CD14-positive monocyte (primary cell): ENCODE results near the gene SEMA5B. TPM values are rescaled to one million over a fixed set of nuclear protein-coding genes. Genes with fewer than 3 reads are reported as not detected.

Source experiments
- DNase-seq, 3 donors: peaks; one replicate each; pipeline ENCODE4 v3.0.0-alpha.2; 2011 to 2022
- H2AFZ ChIP-seq: 2 replicates; pipeline ENCODE4 v1.6.0; 2012; ENCODE audit warnings: mild to moderate bottlenecking, low read depth, low read length, inconsistent platforms; ENCODE audit not compliant: insufficient read depth, poor library complexity, severe bottlenecking
- H3K27ac ChIP-seq, 2 donors: 1 replicate in 1 of 2; 2 replicates in 1 of 2; pipeline ENCODE4 v1.5.1; 2012 to 2013; ENCODE audit warnings: low read length in 2 of 2, control low read depth in 1 of 2, inconsistent platforms in 1 of 2, low read depth in 1 of 2, mild to moderate bottlenecking in 1 of 2
- H3K27me3 ChIP-seq, 2 donors: one replicate each; pipeline versions ENCODE4 v1.6.0 to v1.6.1; 2011 to 2013; ENCODE audit warnings: low read length in 2 of 2; ENCODE audit not compliant: control insufficient read depth in 2 of 2, insufficient read depth in 2 of 2
- H3K36me3 ChIP-seq, 2 donors: replicated peaks in 1 of 2; 1 replicate in 1 of 2; 2 replicates in 1 of 2; pipeline versions ENCODE4 v1.5.1 to v1.6.1; 2012 to 2013; ENCODE audit warnings: low read length in 2 of 2, control low read depth in 1 of 2, inconsistent platforms in 1 of 2, mild to moderate bottlenecking in 1 of 2; ENCODE audit not compliant: insufficient read depth in 2 of 2, control insufficient read depth in 1 of 2
- H3K4me1 ChIP-seq, 2 donors: 1 replicate in 1 of 2; 2 replicates in 1 of 2; pipeline versions ENCODE4 v1.5.1 to v1.6.1; 2012 to 2013; ENCODE audit warnings: low read length in 2 of 2, control low read depth in 1 of 2, inconsistent platforms in 1 of 2, mild to moderate bottlenecking in 1 of 2, moderate library complexity in 1 of 2; ENCODE audit not compliant: insufficient read depth in 2 of 2, control insufficient read depth in 1 of 2
- H3K4me2 ChIP-seq: replicated peaks from 2 replicates; pipeline ENCODE3; 2012; ENCODE audit warnings: low read length, moderate library complexity, mild to moderate bottlenecking; ENCODE audit not compliant: poor library complexity, severe bottlenecking; ENCODE audit errors: extremely low read depth
- H3K4me3 ChIP-seq, 3 experiments: fragments of 200-600 bp in 1 of 3; sonication (generic) in 1 of 3; replicated peaks in 1 of 3; 1 replicate in 2 of 3; 2 replicates in 1 of 3; pipeline ENCODE4 v1.5.1; 2011 to 2013; ENCODE audit warnings: low read length in 3 of 3, mild to moderate bottlenecking in 3 of 3, control low read depth in 2 of 3, low read depth in 2 of 3, inconsistent platforms in 1 of 3, moderate library complexity in 1 of 3
- H3K79me2 ChIP-seq: 2 replicates; pipeline ENCODE4 v1.6.0; 2012; ENCODE audit warnings: mild to moderate bottlenecking, control low read depth, inconsistent platforms, low read length, moderate library complexity; ENCODE audit not compliant: insufficient read depth
- H3K9ac ChIP-seq: 2 replicates; pipeline ENCODE4 v1.6.0; 2017; ENCODE audit warnings: low read length, mild to moderate bottlenecking; ENCODE audit not compliant: insufficient read depth, poor library complexity, severe bottlenecking
- H3K9me3 ChIP-seq, 2 donors: replicated peaks in 1 of 2; 1 replicate in 1 of 2; 2 replicates in 1 of 2; pipeline versions ENCODE4 v1.5.1 to v1.6.1; 2012 to 2013; ENCODE audit warnings: low read length in 2 of 2, control low read depth in 1 of 2; ENCODE audit not compliant: control insufficient read depth in 1 of 2, insufficient read depth in 1 of 2
- H4K20me1 ChIP-seq: 2 replicates; pipeline ENCODE4 v1.6.0; 2012; ENCODE audit warnings: mild to moderate bottlenecking, low read length, control low read depth, moderate library complexity; ENCODE audit not compliant: insufficient read depth
- H3K27ac Mint-ChIP-seq, 7 donors: one replicate each; pipeline ENCODE4 v1.8.0; 2020; ENCODE audit warnings: mild to moderate bottlenecking in 7 of 7, mixed read lengths in 7 of 7, moderate library complexity in 6 of 7, inconsistent platforms in 2 of 7
- H3K27me3 Mint-ChIP-seq, 3 donors: one replicate each; pipeline ENCODE4 v1.8.0; 2021 to 2022; ENCODE audit warnings: low read depth in 3 of 3, mild to moderate bottlenecking in 3 of 3, mixed read lengths in 3 of 3, moderate library complexity in 3 of 3, inconsistent platforms in 1 of 3
- H3K36me3 Mint-ChIP-seq, 2 donors: one replicate each; pipeline ENCODE4 v1.8.0; 2020; ENCODE audit warnings: mixed read lengths in 2 of 2, inconsistent platforms in 1 of 2, mild to moderate bottlenecking in 1 of 2
- H3K4me1 Mint-ChIP-seq: one replicate; pipeline ENCODE4 v1.8.0; 2020; ENCODE audit warnings: mild to moderate bottlenecking, mixed read lengths
- H3K4me3 Mint-ChIP-seq, 2 donors: one replicate each; pipeline ENCODE4 v1.8.0; 2020; ENCODE audit warnings: mild to moderate bottlenecking in 2 of 2, mixed read lengths in 2 of 2, moderate library complexity in 1 of 2
- H3K9me3 Mint-ChIP-seq, 7 donors: one replicate each; pipeline ENCODE4 v1.8.0; 2020 to 2022; ENCODE audit warnings: mixed read lengths in 7 of 7, mild to moderate bottlenecking in 6 of 7, moderate library complexity in 6 of 7, inconsistent platforms in 2 of 7
- WGBS: methylation state at CpG from one replicate; pipeline ENCODE4 v1.1.5; 2013; ENCODE audit warnings: missing lambda C conversion rate; ENCODE audit not compliant: insufficient coverage; 5-methylcytosine and 5-hydroxymethylcytosine counted together
- intact Hi-C, 2 donors: fragments of 100-400 bp; cut with micrococcal nuclease; formaldehyde crosslinking; loops; one replicate each; pipeline versions ENCODE4 v1.15.0 to v1.15.1; 2023
- polyA plus RNA-seq, 3 donors: library from polyadenylated mRNA; depleted of rRNA in 1 of 3; unstranded in 2 of 3; stranded (reverse) in 1 of 3; fragments of 300-500 nt in 2 of 3; fragments of >200 nt in 1 of 3; fragmentation: Illumina TruSeq in 2 of 3; gene quantifications; 1 replicate in 2 of 3; 2 replicates in 1 of 3; pipeline ENCODE4 v1.2.3, GENCODE V29; 2012 to 2021
- TF ChIP-seq, protein P1 (sequence below): fragments of 200-600 bp; IDR thresholded peaks from one replicate; pipeline ENCODE4 v1.8.0; 2022; ENCODE audit warnings: antibody characterized with exemption, mild to moderate bottlenecking

Gene SEMA5B
- polyA plus RNA-seq, 3 donors, result not detected

- Histone ChIP-seq H3K4me3 (no peak overlapping the region), H3K27ac (no peak overlapping the region), H3K9ac (no peak overlapping the region), H3K27me3 (no peaks in the 10 kb centered on the region), H3K9me3 (no peaks in the 10 kb centered on the region), H3K4me2 (no peak overlapping the region), H3K79me2 (no peaks in the 10 kb centered on the region), H3K36me3 (no peaks in the 10 kb centered on the region), H4K20me1 (no peaks in the 10 kb centered on the region), H3K4me1 (no peaks in the 10 kb centered on the region), H2AFZ (no peak overlapping the region)
- Mint-ChIP-seq H3K4me1 (no peaks in the 10 kb centered on the region), H3K9me3 (no peaks in the 10 kb centered on the region), H3K27ac (no peak overlapping the region), H3K27me3 (peaks cover 1 to 9% (median 7%) of the 10 kb centered on the region in 3 donors), H3K36me3 (no peaks in the 10 kb centered on the region), H3K4me3 (no peak overlapping the region)
- no peak for DNase-seq
- TF ChIP-seq, protein P1, sequence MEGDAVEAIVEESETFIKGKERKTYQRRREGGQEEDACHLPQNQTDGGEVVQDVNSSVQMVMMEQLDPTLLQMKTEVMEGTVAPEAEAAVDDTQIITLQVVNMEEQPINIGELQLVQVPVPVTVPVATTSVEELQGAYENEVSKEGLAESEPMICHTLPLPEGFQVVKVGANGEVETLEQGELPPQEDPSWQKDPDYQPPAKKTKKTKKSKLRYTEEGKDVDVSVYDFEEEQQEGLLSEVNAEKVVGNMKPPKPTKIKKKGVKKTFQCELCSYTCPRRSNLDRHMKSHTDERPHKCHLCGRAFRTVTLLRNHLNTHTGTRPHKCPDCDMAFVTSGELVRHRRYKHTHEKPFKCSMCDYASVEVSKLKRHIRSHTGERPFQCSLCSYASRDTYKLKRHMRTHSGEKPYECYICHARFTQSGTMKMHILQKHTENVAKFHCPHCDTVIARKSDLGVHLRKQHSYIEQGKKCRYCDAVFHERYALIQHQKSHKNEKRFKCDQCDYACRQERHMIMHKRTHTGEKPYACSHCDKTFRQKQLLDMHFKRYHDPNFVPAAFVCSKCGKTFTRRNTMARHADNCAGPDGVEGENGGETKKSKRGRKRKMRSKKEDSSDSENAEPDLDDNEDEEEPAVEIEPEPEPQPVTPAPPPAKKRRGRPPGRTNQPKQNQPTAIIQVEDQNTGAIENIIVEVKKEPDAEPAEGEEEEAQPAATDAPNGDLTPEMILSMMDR, result no peak
- 100% methylated on average over 2 of the region's 5 CpGs for WGBS
- intact Hi-C loops, result no loop called here
These were observed 26.7 kb upstream of the SEMA5B start for GRCh38 chr3:123054109-123054778.

DNA sequence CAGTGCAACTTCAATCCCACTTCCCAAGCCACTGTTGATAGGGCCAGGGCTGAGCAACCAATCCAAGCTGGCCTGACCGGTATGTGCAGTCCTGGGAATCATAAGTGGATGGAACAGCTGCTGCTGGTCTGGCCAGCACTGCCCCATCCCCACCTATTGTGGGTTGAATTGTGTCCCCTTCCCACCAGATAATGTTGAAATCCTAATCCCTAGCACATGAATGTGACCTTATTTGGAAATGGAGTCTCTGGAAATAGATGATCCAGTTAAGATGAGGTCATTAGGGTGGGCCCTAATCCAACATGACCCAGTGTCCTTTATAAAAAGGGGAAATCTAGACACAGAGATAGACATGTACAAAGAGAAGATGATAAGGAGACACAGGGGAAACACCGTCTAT, 25.5 kb upstream of the SEMA5B start:
- no peaks in the 10 kb centered on the region for H3K9me3 ChIP-seq
- TF ChIP-seq, protein P1, result no peak
- H3K4me3 ChIP-seq, result no peak overlapping the region
- intact Hi-C loops, result no loop called here
- H4K20me1 ChIP-seq, result no peaks in the 10 kb centered on the region
- WGBS, result 100% methylated on average over 1 of the region's 2 CpGs
- H3K9ac ChIP-seq, result no peak overlapping the region
- H3K79me2 ChIP-seq, result no peaks in the 10 kb centered on the region
- no peak overlapping the region for H3K4me2 ChIP-seq
- no peaks in the 10 kb centered on the region for H3K4me1 ChIP-seq
- H2AFZ ChIP-seq, result no peak overlapping the region
- DNase-seq, result no peak
- Mint-ChIP-seq H3K4me3 (no peak overlapping the region), H3K9me3 (no peaks in the 10 kb centered on the region), H3K27me3 (peaks cover 1 to 9% (median 7%) of the 10 kb centered on the region in 3 donors), H3K27ac (no peak overlapping the region), H3K4me1 (no peaks in the 10 kb centered on the region), H3K36me3 (no peaks in the 10 kb centered on the region)
- no peaks in the 10 kb centered on the region for H3K27me3 ChIP-seq
- no peaks in the 10 kb centered on the region for H3K36me3 ChIP-seq
- H3K27ac ChIP-seq, result no peak overlapping the region
